Middle frontal gyrus (tissue), 1 donor: Measurements from ENCODE around the gene TRAM2.

Source experiments
- DNase-seq: peaks from one replicate; pipeline ENCODE4 v3.0.0-alpha.2; 2015; ENCODE audit warnings: low spot score; ENCODE audit errors: extremely low spot score

TRAM2 gene

DNA sequence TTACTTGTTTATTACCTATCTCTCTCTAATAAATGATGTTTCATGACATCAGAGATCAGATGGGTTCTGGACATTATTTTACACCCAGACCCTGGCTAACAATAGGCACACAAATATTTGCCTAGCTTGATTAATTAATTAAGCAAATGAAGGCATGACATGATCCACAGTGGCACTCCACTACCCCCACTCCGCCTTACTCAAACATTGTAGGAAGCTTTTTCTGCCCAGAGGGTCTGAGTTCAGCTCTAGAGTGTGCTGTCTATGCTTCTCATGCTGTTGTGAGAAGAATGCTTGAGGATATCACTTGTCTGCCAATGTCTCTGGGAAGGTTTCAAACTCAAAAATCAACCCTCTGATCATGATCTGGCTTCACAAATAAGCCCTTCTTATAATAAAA is 45.0 kb downstream of the TRAM2 start:
- no peak for DNase-seq

DNA sequence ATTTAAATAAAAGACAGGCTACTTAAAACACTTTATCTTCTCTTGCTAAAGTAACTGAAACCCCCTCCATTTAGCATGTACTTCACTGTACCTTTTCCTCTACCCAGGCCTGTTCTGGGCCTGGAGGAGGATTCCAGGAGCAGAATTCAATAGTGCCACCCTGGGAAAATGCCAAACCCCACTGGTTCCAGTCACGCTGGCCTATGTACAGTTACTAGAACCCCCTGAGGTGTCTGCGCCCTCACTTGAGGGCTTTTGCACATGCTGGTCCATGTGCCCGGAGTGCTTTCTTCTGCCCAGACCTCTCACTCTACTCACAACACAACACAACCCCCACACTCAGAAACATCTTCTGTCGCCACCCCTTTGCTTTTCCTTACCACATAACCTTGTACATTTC is 45.5 kb downstream of the TRAM2 start:
- no peak for DNase-seq

DNA sequence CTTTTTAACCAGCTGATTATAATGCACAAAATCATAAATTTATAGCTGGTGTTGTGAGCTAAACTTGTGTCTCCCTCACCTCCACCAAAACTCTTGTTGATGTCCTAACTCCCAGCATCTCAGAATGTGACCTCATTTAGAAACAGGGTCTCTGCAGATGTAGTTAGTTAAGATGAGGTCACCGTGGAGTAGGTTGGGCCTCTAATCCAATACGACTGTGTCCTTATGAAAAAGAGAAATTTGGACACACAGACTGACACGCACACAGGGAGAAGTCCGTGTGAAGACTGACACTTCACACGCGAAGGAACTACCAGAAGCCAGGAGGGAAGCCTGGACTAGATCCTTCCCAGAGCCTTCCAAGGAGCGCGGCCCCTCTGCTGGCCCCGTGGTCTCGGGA is 46.5 kb downstream of the TRAM2 start:
- no peak for DNase-seq

DNA sequence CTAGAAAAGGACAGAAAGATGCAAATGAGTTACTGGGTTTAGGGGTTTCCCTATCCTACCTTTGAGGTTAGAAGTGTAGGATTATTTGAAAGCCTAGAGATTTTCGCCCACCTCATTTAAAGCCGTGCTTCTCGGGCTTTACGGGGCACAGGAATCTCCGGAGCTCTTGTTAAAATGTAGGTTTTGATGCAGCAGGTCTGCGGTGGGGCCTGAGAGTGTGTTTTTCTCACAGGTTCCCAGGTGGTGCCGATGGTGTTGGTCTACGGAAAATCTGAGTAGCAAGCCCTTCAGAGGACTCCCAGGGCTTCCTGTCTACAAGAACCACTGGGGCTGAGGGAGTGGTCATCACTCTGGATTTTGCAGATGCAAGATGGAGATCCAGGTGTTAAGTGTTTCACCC is 47.5 kb downstream of the TRAM2 start:
- DNase-seq, result no peak

DNA sequence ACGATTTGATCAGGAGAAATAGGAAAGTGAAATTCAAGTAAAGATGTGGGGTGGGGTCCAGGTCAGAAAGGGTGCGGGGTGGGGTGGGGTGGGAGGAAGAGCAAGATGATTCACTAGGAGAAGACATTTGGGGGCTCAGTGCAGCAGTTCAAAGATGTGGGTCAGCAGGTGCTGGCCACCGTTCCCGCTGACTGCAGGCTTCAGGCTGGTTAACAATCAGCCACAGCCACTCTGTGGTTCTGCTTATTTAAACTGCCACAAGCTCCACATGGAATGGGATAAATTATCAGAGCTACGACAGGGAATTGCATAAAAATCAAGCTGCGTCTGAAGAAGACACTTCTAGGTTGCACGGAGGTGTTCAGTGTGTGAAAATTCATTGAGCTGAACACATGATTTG is 49.4 kb downstream of the TRAM2 start:
- DNase-seq, result no peak

DNA sequence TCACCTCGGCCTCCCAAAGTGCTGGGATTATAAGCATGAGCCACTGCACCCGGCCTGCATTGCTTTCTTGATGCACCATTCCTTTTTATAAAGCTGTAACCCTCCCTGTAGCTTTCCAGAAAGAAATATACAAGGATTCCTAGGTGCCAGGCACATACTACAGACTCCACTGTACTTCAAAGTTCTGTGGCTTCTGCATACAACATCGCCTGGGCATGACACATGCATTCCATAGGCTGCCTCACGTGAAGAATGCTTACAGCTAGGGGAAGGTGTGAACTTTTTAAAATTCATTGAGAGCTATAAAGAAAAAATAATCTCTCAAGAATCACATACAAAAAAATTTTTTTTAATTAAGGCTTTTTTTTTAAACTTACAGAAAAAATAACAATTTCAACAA is 50.2 kb downstream of the TRAM2 start:
- no peak for DNase-seq

DNA sequence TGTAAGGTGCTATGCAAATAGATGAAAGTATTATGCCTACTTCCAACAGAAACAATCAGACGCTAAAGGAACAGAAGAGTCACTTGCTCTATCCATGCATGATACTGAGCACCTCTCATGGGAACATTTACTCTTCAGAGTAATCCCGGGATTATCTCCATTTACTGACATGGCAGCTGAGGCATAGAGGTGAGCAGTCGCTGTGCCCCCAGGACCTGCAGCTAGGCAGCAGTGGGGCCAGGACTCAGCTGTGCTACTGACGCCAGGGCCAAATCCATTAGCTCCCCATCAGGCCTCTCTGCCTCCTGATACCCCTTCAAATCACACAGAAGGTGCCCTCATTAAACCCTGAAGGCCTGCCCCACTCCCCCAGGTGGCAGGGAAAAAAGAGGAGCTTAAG is 51.9 kb downstream of the TRAM2 start:
- DNase-seq, result no peak

DNA sequence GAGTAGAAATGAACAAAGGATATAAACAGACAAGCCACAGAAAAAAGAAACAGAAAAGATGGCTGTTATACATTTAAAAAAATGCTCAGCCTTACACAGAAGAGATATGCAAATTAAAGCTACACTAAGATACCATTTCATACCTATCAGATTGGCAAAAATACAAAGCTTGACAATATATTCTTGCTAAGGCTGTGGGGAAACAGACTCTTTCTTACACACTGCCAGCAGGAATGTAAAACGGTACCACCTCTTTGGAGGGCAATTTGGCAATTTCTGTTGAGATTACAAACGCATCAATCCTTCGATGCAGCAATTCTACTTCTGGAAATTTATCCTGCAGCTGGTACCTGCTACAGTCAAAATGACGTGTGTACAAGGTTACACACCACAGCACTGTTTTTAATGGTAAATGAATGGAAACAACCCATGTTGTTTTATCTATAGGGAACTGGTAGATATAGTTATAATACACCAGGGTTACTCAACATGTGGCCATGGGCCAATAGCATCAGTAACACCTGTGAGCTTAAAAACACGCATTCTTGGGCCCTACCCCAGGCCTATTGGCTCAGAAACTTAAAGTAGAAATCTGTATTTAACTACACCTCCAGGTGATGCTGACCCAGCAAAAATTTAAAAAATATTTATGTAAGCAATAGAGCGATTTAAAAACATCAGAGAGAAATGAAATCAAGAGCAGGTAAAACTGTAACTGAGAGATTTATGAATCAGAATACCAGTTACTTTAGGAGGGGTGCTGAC is 53.3 kb downstream of the TRAM2 start:
- DNase-seq, result no peak

DNA sequence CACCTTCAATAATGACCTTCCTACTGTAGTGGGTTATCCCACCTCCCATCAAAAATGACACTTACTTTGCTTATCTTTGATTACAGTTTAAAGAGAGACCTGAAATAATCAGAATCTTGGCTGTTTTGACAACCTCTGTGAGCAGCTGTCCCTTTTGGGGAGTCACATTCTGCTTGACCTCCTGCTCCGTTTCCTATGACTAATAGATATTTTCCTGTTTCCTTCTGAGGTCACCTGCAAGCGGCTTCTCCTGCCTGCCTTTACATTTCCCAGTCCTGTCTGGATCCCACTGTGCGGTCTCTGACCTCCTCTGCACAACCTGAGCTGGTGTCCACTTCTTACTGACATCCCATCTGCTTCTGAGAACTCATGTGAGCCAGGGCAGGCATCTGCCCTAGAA is 54.2 kb downstream of the TRAM2 start:
- DNase-seq, result no peak

DNA sequence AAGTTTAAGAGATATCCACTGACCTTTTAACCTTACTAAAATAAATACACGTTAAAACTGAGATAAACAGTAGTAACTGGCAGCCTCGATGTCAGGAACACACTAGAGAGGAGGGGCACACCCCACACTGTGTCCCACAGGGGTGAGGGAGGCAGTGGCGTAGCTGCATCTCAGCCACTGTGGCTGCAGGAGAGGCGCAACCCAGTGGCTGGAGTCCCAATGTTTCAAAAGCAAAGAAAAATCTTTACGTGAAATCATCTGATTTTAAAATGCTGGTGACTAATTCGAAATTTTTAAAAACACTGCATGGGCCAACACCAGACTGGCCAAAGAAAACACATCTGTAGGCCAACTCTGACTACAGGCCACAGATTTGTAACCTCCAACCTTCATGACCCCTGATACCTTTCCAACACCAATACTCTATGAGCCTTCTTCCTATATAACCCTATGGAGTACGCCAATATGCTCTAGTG is 54.7 kb downstream of the TRAM2 start:
- DNase-seq, result no peak

DNA sequence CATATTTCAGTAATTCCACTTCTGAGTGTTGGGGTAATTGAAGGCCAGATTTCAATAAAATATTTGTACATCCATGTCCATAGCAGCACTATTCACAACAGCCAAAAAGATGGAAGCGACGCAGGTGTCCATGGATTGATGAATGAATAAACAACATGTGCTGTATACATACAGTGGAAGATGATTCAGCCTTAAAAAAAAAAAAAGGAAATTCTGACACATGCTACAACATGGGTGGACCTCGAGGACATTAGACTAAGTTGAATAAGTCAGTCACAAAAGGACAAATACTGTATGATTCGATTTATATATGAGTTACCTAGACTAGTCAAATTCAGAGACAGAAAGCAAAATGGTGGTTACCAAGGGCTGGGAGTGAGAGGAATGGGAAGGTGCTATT is 57.2 kb downstream of the TRAM2 start:
- no peak for DNase-seq

DNA sequence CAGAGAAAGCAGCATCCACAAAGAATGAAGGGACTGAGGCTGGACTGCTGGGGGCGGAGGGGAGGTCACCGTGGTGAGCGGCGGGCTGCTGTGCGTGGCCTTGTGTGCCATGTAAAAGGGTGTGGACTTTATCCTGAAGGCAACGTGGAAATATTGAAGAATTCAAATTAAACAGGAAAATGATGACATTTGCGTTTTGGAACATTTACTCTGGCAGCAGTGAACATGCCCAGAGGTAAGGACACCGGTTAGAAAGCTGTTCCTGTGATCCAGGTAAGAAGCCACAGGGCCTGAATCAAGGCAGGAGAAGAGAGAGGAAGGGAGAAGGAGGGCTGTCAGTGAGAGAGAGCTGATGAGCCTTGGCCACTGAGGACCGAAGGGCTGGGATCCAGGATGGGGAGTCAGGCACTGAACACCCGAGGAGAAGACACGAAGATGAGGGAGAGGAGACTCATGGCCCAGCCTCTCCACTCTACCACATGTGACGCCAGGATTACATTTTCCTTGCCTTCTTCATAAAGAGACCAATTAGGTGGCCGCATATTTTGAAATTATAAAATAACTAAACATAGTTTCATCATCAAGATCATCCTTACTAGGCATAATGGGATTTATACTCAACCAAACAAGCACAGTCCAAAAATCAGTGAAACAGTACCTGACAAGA is 58.4 kb downstream of the TRAM2 start:
- DNase-seq, result no peak

DNA sequence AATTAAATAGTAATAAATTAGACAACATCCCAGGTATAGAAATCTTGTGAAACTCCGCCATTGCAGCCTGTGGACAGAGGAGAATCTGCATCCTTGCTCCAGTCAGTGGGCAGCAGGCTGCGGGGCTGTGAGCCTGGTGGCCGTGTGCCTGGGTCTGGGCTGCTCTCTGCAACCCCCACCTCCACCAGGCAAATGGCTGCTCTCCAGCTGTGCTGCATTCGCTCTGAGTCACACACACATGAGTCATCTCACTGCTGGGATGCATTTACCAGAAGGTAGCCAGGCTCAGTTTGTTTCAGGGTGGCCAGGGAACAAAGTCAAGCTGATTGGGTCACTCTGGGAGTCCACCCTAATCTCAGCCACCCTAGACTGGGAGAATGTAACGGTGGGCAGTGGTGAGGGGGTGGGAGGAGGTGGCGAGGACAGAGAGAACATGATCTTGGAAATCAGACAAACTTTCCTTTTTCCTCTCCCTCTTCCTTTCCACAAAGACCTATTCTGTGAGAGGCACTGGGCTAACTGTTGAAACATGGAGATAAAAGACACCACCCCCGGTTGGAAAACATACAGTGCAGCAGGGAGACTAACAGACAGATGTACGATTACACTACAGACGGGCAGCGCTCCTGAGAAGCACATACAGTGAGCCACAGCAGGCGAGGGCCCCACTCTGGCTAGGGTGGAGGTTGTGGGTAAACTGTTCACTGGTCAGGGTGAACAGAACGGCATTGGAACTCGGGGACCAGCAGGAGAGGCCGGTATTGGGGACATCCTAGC is 59.2 kb downstream of the TRAM2 start:
- DNase-seq, result peak; percentile 55

DNA sequence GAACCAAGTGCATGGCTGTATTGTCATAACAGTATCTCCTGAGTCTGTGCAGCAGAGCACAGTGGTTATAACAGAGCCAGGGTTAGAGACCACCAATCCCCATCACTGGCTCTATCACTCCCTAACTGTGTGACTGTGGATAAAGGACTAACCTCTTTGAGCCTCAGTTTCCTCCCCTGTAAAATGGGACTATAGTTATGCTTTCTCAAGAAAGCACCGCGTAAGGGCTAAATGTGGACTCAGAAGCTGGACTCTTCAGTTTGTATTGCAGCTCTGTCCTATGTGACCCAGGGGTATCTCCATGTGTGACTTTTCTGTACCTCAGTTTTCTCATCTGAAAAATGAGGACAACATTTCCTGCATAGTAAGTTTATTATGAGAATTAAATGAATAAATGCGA is 59.9 kb downstream of the TRAM2 start:
- DNase-seq, result no peak

DNA sequence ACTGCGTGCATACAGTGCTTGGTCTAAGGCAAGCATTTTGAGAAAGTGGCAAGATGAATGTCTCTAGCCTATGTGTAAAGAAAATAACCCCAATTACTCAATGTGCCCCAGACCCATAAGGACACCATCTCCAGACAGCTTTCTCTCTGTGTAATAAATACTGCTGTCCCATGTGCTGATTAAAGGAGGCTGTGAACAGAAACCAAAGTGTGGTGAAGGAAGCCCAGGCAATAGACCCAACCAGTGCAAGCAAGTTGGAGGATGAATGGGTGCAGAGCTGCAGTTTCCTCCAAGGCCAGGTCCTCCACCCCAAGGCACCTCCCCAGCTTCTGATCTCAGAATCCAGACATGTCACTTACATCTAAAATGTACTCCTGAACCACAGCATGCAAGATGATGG is 60.6 kb downstream of the TRAM2 start:
- no peak for DNase-seq

DNA sequence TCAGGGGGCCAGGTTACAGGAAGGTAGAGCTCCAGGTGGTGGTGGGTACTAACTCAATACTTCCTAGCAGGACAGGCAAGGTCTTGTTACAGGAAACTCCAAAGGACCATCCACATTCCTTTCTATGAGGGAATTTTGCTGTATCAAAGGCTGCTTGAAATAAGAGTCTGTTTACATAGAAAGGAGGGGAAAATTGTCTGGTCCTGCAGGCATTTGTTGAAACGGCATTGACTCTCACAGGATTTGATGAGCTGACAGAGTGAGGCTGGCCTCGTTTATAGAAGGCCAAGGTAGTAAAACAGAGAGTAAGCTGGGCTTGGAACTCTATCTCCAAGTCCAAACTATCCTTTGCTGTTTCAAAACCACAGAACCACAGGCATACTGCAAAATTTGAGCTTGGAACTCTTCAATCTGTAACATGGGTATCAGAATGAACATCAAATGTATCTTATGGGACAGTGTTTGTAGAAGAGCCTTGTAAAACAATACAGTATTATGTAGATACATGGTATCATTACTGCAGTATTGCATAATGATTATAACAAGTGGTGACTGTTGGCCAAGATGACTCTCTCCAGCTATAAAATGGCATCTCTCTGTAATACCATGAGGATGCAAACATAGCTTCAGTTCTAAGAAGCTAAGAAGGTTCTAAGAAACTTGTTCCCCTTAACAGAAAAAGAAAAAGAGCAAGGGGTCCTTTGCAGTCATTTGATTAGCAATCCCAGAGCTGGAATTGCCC is 61.5 kb downstream of the TRAM2 start:
- DNase-seq, result no peak

DNA sequence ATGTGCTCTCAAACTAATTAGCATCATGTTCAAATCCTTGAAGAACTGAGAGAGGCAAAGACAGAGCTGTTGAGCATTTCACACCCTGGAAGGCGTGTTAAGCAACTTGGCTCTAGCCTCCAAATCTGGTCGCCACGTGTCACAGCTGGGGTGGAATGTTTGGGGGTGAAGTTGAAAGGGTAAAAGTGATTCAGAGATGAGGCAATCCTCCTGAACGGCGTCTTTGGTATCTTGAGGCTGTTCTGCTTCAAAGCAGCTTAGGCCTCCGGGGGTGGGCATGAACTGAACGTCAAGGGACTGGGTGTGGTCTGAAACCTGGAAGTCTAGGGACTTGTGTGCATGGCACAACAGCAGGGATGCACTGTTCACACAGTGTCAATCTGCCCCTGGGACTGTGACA is 62.3 kb downstream of the TRAM2 start:
- DNase-seq, result no peak

DNA sequence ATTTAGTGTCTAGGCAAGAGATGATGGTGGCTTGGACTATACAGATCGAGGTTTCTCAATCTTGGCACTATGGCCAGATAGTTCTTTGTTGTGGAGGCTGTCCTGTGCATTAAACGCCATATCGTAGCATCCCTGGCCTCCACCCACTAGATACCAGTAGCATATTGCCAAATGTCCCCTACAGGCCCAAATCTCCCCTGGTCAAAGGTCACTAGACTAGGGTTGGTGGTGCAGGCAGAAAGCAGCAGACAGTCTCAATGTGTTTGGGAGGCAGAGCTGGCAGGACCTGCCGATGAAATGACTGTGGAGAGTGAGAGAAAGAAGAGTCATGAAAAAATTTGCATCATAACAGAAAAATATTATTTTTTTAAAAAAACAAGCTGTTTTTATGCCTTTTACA is 63.0 kb downstream of the TRAM2 start:
- DNase-seq, result no peak

DNA sequence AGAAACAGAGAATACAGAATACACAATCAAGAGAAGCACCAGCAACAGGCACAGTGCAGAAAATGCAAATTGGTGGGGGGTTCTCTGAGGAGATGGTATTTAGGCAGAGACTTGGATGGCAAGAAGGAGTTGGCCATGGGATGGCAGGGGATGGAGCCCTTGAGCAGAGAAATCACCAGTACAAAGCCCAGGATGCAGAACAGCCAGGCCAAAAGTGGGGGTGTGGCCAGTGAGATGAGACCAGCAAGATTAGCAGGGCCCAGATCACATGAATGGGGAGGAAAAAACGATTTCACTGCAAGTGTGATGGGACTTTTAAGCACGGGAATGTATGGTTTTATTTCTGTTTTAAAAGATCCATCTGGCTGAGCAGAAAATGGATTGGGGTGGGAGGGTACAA is 63.4 kb downstream of the TRAM2 start:
- no peak for DNase-seq

DNA sequence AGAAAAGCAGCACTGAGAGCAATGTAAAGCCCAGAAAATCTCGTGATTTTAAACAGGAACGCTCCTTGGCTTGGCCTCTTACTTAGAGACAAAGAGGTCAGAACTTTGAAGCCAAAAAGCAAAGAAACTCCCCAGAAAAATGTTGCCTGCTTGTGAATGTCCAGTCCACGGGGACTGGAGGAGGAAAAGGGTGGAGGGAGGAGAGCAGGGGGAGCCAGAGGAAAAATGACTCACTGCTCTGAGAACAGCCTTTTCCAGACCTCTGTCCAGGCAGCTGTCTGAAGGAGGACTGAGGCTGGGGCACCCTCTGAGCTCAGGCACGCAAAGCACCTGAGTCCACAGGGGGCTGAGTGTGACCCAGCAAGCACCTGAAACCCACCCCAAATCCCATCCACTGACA is 64.7 kb downstream of the TRAM2 start:
- DNase-seq, result no peak

DNA sequence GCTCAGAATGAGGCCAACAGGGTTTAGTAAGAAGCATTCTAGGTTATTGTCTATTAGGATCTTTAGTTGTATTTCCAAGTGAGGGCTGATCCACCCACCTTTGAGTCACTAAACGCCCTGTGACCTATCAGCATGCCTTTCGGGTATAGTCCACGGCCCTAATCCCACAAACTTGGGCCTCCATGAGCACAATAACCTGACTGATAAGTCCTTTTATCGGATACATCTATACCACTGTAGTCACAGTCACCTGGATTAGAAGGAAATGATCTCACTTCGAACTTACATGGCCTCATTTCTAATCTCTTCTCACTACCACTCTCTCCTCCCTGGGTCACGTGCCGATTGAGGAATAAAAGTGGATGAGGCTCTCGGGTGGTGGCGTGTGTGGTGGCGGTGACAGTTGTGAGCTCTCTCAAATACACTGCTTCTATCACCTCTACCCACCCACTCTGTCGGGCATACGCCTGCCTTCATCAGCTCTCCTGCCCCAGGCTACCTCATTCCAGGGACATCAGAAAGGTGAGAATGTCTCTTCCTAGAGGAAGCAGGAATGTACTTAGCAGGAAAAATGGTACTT is 65.2 kb downstream of the TRAM2 start:
- no peak for DNase-seq
